HG03060 (cell line): Measurements from ENCODE around the gene TMEM11.

ENCODE experiments used
- ATAC-seq: cut with Tn5 transposase; IDR thresholded peaks from one replicate; pipeline ENCODE4 v1.9.1; 2021; ENCODE audit warnings: low read depth, moderate number of reproducible peaks; ENCODE audit not compliant: unreplicated experiment

Gene TMEM11

DNA sequence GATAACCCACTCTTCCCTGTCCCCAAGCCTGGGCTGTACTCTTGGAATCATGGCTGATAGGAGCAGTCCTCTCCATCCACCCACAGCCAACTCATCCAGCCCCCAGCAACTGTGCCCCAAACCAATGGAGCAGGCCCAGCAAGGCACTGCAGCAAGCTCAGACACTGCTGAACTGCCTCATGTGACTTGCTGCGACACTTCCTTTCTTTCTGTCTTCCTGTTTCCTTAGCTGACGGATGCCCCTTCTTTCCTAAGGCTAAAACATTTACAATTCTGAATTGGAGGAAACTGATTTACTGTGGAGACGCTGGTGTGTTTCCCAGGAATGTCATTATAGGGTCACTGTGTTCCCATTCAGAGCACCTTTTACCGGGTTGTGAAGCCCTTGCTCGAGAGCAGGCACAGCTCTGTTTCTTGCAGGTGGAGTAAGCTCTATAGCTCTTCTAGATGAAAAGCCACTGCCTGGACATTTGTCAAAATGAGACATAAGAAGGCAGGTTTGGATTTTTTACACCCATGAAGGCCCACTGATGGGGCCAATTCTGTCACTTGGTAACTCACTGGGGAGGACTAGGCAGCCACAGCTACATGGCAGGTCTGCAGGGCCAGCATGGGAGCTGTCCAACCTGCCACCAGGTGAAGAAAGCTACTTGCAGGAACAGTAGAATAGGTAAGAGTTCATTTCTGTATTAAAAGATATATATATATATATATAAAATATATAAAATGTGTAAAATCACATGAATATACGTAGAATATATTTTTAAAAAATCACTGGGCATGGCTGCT lies 27.4 kb downstream of the TMEM11 start:
- ATAC-seq, result no peak

DNA sequence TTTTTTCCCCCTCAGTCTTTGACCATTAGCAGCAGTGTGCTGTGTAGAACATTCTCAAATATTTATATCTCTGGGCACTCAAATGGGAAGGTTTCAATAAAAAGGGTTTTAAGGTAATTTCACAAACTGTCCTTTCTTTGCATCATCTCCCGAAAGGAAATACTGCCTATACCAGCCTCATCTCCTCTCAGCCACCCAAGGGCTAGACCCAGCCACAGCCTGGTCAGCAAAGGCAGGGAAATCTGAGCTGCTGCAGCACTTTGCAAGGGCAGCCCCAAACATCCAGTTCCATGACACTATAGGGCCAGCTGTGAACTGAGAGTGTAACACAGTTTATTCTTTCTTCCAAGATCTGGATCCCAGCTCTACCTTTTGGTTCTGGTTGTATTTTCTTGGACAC lies 28.9 kb downstream of the TMEM11 start:
- ATAC-seq, result no peak

DNA sequence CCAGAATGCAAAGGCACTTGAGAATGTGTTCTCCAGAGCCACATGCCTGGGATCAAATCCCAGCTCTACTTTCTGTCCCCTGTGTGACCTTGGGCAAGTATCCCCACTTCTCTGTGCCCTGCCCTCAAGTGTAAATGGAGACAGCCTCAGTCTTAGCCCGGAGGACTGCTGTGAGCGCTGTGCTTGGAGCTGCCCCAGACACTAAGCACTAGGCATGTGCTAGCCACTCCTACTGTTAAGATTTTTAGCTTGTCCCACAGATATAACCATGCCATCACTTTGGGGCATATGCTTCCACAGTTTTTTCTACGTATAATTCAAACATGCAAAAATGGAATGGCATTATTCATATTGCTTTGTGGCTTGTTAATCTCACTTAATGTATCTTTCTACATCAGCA lies 29.4 kb downstream of the TMEM11 start:
- no peak for ATAC-seq

DNA sequence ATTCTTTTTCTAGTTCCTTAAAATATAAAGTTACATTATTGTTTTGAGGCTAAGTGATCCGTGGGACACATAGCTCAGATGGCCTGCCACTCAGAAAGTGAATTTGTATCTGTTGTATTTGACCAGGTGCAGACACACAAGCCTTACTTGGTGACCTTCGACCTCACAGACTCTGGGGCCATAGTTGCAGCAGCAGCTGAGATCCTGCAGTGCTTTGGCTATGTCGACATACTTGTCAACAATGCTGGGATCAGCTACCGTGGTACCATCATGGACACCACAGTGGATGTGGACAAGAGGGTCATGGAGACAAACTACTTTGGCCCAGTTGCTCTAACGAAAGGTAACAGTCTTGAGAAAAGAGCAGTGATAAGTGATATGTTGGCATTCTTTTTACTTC lies 30.5 kb downstream of the TMEM11 start:
- no peak for ATAC-seq

DNA sequence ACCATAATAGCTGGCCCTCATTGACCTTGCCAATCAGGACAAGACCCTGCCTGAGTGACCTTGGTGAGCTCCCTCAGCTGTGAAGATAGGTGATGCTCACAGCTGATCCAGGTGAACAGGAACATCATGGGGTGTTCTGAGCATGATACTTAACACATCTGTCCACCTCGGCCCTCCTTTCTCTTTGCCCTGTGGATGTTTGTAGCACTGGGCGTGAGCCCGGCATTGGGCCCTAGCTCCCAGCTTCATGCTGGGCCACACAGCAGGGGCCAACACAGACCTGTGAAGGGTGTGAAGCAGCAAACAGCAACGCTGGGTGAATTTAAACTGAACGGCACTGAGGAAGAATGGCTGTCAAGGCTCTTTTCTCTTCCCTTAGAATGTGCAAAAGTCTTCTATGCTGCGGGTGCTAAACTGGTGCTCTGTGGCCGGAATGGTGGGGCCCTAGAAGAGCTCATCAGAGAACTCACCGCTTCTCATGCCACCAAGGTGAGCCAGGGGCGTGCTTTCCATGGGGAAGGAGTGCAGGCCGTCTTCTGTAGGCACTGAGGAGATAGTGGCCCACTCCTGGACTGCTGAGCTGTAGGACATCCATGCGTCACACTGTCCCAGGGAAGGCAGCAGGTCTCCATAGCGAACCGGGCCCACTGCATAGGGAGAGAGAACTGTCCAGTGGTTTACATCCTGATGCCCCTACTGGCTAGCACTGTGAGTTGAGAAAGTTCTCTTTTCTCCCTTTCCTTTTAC lies 35.9 kb downstream of the TMEM11 start:
- ATAC-seq, result no peak

DNA sequence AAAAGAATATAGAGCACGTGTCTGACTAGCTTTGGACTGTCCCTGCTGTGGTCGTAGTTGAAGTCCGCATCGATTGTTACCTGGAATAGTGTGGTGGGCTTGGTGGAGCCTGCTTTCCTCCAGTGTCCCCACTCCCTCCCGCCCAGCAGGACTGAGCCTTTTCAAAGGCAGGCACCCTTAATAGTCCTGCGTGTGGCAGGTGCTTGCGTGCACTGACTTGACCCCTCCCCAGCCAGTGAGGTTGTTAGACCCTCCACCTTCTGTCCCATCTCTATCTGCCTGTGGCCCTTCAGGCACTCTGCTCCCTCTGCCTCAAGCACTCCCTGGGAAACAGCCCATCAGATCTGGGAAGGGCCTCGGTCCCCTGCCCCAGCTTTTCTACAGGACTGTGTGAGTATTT lies 36.6 kb downstream of the TMEM11 start:
- ATAC-seq, result no peak

DNA sequence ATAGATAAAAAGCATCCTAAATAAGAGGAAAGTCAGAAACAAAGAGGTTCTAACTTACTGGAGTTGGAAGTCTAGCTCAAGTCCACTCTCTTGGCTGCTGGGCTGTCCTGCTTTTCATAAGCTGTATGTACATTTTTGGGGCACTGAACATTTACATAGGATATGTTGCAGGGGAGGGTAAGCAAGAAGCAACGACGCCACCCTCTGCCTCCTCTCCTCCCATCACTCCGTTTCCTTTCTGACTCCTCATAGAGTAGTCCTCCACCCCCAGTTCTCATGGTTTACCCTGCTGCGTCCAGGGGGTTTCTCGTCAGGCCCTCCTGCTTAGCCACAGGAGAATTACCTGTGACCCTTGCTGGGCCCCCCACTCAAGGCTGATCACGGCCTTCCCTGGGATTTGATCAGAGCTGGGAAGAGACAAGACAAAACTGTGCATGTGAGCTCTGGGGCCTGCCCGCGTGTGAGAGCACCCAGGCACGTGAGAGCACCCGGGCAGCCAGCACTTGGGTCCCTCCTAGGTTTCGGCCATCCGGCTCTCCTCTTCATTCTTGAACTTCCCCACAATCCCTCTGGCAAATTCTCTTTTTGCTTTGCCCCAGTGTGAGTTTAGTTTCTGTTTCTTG lies 37.1 kb downstream of the TMEM11 start:
- no peak for ATAC-seq

DNA sequence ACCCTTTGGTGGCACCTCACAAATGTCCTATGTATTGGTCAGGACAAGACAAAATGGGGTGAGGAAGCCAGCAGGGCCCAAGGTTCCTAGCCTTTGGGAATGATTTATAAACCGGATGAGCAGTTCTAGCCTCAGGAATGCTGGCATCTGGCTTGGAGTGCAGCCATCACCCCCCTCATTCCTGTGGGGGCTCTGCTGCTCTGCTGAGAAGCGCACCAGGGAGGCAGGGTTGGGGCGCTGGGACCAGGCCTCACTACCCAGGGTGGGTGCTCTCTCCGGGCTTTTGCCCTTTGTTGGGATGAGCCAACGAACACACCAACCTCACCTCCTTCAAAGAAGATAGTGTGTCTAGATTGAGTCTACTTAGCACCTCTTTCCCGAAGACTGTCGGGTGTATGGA lies 39.2 kb downstream of the TMEM11 start:
- no peak for ATAC-seq

DNA sequence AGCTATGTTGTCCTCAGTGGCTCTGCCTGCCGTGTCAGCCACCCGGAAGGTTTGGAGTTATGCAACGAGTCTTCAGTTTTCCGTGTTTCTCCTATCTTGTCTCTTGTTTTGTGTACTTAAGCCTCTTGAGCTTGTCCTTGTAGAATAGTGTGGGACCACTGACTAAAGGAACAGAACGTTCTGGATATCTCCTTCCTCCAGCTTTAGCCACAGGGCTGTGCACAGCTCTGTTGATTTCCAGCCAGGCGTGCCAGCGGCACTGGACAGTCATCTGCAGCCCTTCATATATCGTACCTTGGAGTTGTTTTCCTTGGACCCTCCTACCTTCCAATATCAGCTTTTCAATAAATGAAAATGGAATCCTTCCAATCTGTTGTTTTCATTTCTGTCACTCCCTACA lies 39.8 kb downstream of the TMEM11 start:
- ATAC-seq, result no peak

DNA sequence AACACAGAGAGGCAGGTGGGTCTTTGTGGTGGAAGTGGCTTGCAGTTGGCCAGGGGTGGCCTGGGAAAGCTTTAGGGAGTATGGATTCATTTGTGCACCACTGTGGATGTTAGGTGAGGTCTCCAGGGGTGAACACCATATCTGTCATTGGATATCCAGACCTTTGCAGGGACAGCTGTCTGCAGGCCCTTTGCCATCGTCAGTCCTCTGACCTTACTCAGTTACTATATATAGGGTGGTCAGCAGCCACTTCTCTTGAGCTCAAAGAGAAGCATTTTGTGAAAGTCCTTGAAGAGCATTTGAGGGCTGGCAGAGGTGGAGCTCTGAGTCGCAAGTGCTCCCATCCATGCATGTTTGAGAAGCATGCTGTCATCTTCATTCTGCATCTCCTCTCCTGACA lies 40.4 kb downstream of the TMEM11 start:
- ATAC-seq, result no peak

DNA sequence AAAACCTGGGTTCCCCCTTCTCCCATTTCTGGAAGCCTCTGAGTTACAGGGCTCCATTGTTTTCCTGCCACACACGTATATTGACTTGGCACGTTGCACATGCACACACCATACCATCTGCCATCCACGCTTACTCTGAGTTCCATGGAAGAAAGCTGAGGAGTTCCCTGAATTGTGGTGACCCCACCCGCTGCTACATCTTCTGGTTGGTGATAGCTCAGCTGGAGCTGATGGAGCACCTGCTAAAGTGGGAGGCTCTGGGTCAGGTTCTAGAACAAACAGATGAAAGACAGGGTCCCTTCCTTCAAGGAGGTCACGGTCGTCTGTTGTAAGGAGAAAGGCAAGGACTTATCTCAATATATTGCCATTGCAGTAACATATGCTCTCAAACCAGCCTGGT lies 41.1 kb downstream of the TMEM11 start:
- no peak for ATAC-seq

DNA sequence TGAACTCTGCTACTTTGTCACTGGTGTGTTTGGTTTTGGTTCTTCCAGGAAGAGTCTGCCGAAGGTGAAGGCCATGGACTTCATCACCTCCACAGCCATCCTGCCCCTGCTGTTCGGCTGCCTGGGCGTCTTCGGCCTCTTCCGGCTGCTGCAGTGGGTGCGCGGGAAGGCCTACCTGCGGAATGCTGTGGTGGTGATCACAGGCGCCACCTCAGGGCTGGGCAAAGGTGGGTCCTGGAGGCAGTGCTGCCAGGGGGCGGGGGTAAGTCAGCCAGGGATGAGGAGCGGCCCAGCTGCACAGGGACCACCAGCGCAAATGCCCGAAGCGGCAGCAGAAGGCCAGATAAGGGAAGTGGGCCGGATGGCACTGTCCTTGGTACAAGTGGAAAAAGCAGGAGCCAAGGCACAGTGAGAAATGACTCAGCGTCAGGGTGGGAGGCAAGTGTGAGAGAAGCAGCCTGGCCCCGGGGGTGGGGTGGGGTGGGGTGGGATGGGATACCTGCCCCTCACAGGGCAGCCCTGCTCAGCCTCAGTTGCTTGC lies 41.9 kb downstream of the TMEM11 start:
- ATAC-seq, result no peak

DNA sequence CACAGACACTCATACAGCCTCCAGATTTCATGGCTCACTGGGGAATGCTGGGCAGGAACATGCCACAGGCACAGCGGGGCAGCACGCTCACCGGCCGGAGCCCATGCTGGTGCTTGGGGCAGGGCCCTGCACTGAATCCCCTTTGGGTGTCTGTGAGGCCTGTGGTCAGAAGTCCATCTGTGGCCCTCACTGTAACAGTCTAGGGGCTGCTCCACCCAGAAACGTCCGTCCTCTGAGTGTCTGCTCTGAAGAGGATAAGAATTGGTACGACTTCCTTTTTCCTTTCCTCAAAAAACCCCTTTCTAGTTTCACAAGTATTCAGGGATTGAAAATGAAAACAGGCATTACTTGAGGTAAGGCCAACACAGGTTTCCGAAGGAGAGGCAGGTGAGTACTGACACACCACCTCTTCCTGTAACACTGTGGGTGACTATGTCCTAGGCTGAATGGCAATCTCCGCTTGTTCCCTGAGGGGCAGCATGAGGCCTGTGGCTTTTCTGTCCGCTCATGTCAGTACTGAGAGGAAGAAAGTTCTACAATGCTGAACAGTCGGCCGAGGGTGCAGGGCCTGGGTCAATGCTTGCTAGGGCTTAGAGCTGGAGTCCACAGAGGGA lies 42.5 kb downstream of the TMEM11 start:
- no peak for ATAC-seq

DNA sequence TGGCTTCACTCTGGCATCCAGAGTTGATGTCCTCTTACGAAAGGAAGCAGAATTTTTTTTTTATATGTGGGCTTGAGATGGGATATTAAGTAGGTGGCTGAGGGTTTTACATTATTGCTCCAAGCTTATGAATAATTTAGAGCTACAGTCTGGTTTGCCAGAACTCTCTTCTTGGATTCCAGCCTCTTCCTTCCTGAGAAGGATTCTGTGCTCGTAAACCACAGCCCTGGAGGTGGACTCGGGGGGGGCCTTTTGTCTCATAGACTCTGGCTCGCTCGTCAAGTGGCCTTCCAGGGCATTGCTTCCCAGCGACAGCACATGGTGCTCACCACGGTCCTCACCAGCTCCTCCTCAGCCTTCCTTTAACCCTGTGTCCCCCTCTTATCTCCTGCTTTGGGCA lies 43.2 kb downstream of the TMEM11 start:
- ATAC-seq, result no peak

DNA sequence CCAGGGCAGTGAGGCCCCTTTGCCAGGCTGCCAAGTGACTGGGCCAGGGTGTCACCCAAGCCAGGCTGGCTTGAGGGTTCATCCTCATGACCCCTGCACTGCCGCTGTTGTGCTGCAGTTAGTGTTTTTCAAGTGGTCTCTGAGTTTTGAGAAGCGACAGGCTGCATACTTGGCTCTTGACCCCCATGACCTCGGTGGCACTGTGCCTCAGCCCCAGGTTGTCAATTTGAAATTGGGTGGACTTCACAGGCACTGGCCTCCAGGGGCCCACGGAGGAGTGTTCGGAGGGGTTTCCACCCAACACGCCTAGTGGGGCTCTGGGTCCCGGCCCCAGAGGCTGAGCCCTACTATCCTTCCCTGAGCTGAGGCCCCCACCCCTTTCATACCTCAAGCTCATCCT lies 44.5 kb downstream of the TMEM11 start:
- ATAC-seq, result no peak

DNA sequence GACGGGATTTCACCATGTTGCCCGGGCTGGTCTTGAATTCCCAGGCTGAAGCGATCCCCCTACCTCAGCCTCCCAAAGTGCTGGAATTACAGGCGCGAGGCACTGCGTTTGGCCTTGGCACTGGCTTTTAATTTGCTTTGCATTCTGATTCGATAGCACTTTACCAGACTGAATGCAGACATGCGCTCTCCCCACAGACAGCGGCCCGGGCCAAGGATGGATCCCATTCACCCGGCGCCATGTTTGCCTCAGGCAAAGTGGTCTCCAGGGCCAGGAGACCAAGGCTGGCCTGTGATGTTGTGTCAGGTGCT lies 45.5 kb downstream of the TMEM11 start:
- ATAC-seq, result no peak

DNA sequence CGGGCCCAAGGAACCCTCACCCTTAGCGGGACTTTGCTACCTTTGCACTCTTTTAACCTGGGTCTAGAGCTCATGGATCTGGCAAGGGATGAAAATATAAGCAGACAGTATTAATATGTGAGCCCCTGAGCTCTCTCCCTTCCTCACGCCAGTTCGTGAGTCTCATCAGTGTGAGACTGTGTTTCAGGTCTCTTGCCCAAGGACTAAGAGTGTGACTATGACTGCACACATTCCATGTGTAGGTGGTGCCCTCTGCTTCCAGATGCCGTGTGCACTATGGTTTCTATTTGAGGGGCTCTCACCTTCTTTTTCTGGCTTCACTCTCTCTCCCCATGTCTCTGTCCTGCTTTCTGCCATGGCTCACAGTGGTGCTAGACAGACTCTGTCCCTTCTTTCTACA lies 46.7 kb downstream of the TMEM11 start:
- no peak for ATAC-seq

DNA sequence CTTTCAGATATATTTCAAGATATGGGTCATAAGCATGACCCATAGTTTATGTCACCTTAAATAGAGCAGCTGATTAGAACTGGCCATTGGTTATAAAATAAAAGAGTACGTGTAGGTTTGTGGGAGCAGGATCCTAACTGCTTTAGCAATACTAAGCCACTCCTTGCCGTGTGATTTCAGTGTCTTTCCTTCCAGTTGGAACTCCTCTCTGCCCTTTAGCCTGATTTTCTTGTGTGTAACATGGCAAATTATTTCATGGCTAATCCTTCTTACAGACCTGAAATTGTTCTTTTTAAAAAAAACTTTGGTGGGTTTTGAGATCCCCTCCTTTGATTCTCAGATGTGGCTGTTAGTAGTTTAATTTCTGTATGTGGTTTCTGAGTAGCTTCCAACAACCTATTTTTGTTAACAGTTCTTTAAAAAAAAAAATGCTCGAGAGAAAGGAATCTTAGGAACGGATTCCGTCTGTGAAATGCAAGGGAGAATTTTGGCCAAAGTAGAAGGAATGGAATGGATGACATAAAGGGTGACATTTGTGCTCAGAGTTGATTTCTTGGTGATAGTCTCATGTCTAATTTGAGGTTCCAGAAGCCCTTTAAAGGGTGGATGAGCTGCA lies 47.3 kb downstream of the TMEM11 start:
- no peak for ATAC-seq

DNA sequence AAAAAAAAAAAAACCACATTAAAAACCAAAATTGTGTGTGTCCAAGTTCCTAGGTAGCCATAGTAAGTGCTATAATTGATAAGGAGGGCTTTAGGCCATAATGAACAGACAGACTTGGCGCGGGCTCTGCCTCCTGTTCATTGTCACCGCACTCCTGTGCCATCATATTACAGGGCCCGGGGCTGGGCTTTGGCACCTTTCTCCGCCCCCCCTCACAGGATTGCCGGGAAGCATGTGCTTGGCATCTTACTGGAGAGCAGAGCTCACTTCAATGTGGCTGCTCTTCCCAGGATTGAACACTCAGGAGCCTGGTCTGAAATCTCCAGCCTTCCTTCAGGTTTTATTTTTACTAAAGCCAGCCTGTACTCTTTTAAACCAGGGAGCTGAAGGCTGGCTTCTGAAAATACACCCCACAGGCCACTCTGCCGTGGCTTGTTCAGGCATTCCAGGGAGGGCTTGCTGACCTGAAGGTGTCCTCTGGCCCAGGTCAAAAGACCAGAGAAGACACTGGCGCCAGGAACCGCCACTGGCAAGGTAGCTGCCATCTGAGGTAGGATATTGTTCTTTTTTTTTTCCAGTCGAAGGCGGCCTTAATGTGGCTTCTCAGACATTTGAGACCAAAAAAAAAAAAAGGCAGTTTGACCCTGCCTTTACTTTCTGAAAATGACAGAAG lies 47.9 kb downstream of the TMEM11 start:
- no peak for ATAC-seq

DNA sequence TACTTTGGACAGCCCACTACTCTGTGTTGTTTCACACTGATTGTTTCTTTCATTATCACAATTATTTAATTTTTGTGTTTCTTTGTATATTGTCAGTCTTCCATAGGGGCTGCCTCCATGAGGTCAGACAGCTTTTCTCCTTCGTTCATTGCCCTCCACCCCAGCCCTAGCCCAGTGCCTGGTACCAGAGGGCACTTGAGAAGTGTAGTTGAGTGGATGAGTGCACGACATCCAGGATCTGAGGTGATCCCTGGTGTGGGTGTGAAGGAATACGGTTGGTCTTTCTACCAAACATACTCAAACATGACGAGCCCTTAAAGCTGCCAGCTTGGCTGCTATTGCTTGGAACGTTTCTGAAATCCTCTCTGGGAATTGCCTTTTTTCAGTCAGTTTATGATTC lies 49.3 kb downstream of the TMEM11 start:
- no peak for ATAC-seq
